ENCODE measurements around the gene SZT2. TPM values are rescaled to one million over a fixed set of nuclear protein-coding genes. Genes with fewer than 3 reads are reported as not detected.
A peak's percentile ranks its signal among the peaks of the same experiment; 100 is the strongest.

Gene SZT2
- total RNA-seq, 1 experiment from 2014 or later = 65.3 TPM

- Mint-ChIP-seq H3K27me3 (ENCODE audit: insufficient read depth, unreplicated experiment) (no peaks in the 10 kb centered on the region), H3K4me3 (ENCODE audit: unreplicated experiment) (peak overlapping the region; percentile 84), H3K9me3 (ENCODE audit: unreplicated experiment) (no peaks in the 10 kb centered on the region), H3K27ac (ENCODE audit: low read depth, unreplicated experiment) (no peak overlapping the region), H3K4me1 (ENCODE audit: insufficient read depth, unreplicated experiment) (peaks cover 41% of the 10 kb centered on the region), H3K36me3 (ENCODE audit: insufficient read depth, unreplicated experiment) (peaks cover 30% of the 10 kb centered on the region)
- POLR2A ChIA-PET = interaction anchor here (0.7 to 1.1 kb wide), 2 partner anchors 94 to 129 kb away, joined by 3 to 4 read pairs; no protein-coding TSS in a partner anchor
- no TSS peak for BruUV-seq (replicated peaks)
- no peak for DNase-seq (ENCODE audit: unreplicated experiment)
- intact Hi-C loops (cut with micrococcal nuclease) = no loop called here
- TF ChIP-seq, protein P1, sequence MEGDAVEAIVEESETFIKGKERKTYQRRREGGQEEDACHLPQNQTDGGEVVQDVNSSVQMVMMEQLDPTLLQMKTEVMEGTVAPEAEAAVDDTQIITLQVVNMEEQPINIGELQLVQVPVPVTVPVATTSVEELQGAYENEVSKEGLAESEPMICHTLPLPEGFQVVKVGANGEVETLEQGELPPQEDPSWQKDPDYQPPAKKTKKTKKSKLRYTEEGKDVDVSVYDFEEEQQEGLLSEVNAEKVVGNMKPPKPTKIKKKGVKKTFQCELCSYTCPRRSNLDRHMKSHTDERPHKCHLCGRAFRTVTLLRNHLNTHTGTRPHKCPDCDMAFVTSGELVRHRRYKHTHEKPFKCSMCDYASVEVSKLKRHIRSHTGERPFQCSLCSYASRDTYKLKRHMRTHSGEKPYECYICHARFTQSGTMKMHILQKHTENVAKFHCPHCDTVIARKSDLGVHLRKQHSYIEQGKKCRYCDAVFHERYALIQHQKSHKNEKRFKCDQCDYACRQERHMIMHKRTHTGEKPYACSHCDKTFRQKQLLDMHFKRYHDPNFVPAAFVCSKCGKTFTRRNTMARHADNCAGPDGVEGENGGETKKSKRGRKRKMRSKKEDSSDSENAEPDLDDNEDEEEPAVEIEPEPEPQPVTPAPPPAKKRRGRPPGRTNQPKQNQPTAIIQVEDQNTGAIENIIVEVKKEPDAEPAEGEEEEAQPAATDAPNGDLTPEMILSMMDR (IDR thresholded peaks at IDR 0.05; ENCODE audit: unreplicated experiment) = no peak
- CTCF ChIA-PET = interaction anchor here (0.8 kb wide), 1 partner anchor 78 kb away, joined by 3 read pairs; no protein-coding TSS in a partner anchor
Measured at GRCh38 chr1:43360616-43361015, 29.1 kb upstream of the SZT2 start.

DNA sequence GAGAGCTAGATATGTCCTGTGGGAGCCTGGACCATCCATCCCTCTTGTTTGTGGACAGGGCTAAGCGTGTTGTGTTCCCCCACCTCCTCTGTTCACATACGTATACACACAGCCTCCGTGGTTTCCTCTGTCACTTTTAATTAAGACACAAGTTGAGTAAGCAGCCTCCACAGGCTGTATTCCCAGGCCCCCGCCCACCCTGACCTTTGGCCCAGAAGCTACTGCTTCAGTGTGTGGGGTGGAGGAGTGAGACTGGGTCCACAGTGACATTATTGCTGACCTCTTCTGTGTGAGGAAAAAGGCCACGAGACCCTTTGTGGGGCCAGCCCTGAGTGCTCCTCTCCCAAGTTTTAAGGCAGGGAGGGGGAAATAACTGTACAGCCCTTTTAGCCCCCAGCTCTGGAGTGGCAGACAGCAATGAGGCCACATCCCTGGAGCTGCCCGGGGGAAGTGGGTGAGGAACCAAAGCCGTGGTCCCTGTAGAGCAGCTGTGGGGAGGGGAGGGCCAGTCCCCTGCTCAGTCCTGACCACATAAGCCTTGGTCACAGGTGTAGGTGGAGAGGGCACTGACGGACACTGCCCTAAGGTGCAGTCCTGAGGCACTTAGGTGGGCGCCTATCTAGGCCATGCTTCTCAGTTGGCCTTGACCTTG is 26.3 kb upstream of the SZT2 start:
- Mint-ChIP-seq H3K9me3 (ENCODE audit: unreplicated experiment) (no peaks in the 10 kb centered on the region), H3K4me1 (ENCODE audit: insufficient read depth, unreplicated experiment) (peaks cover 52% of the 10 kb centered on the region), H3K27ac (ENCODE audit: low read depth, unreplicated experiment) (no peak overlapping the region), H3K27me3 (ENCODE audit: insufficient read depth, unreplicated experiment) (no peaks in the 10 kb centered on the region), H3K4me3 (ENCODE audit: unreplicated experiment) (no peak overlapping the region), H3K36me3 (ENCODE audit: insufficient read depth, unreplicated experiment) (peaks cover 37% of the 10 kb centered on the region)
- POLR2A ChIA-PET = no interaction called here
- BruUV-seq (replicated peaks) = no TSS peak
- DNase-seq (ENCODE audit: unreplicated experiment) = no peak
- intact Hi-C loops (cut with micrococcal nuclease) = no loop called here
- CTCF ChIA-PET = interaction anchor here (0.5 to 0.7 kb wide), 2 partner anchors 36 to 57 kb away, joined by 3 to 4 read pairs; no protein-coding TSS in a partner anchor
- TF ChIP-seq, protein P1 (IDR thresholded peaks at IDR 0.05; ENCODE audit: unreplicated experiment) = no peak

DNA sequence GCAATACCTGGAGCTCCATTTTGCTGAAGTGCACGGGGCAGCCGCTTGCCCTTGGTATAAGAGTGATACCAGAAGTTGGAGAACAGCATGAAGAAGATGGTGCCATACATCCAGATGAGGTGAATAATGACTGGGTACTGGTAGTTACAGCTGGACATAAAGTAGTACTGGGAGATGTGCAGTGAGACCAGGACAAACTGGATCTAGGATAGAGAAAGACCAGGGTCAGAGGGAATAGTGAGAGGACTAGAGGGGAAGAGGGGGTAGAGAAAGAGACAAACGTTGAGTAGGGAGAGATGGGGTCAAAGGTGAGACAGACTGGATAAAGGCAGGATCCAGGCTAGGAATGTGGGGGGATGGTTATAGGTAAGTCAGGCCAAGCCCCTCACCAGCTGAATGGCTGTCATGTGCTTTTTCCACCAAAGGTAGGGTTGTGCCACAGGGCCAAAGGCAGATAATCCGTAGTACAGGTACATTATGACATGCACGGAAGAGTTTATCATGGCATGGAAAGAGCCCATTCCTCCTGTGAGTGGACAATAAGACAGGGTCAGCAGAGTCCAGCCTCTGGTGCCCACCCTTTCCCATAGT is 25.7 kb upstream of the SZT2 start:
- TSS peak; percentile 39 for BruUV-seq (replicated peaks)
- H3K27ac Mint-ChIP-seq (ENCODE audit: low read depth, unreplicated experiment) = no peak overlapping the region
- H3K9me3 Mint-ChIP-seq (ENCODE audit: unreplicated experiment) = no peaks in the 10 kb centered on the region
- H3K27me3 Mint-ChIP-seq (ENCODE audit: insufficient read depth, unreplicated experiment) = no peaks in the 10 kb centered on the region
- intact Hi-C loops (cut with micrococcal nuclease) = no loop called here
- DNase-seq (ENCODE audit: unreplicated experiment) = no peak
- H3K36me3 Mint-ChIP-seq (ENCODE audit: insufficient read depth, unreplicated experiment) = peaks cover 37% of the 10 kb centered on the region
- H3K4me1 Mint-ChIP-seq (ENCODE audit: insufficient read depth, unreplicated experiment) = peaks cover 55% of the 10 kb centered on the region
- no peak overlapping the region for H3K4me3 Mint-ChIP-seq (ENCODE audit: unreplicated experiment)
- POLR2A ChIA-PET = no interaction called here
- CTCF ChIA-PET = interaction anchor here (0.7 kb wide), 1 partner anchor 35 kb away, joined by 4 read pairs; no protein-coding TSS in a partner anchor
- TF ChIP-seq, protein P1 (IDR thresholded peaks at IDR 0.05; ENCODE audit: unreplicated experiment) = no peak

GRCh38 chr1:43365678-43366077 is 24.0 kb upstream of the SZT2 start:
- TF ChIP-seq, protein P1 (IDR thresholded peaks at IDR 0.05; ENCODE audit: unreplicated experiment) = no peak
- H3K9me3 Mint-ChIP-seq (ENCODE audit: unreplicated experiment) = no peaks in the 10 kb centered on the region
- CTCF ChIA-PET = interaction anchor here (1.2 kb wide), 1 partner anchor 7 kb away, joined by 3 read pairs; the partner anchor contains the start of gene CDC20
- H3K4me3 Mint-ChIP-seq (ENCODE audit: unreplicated experiment) = peak overlapping the region; percentile 87
- BruUV-seq (replicated peaks) = no TSS peak
- H3K27ac Mint-ChIP-seq (ENCODE audit: low read depth, unreplicated experiment) = peak overlapping the region; percentile 84
- no peaks in the 10 kb centered on the region for H3K27me3 Mint-ChIP-seq (ENCODE audit: insufficient read depth, unreplicated experiment)
- H3K36me3 Mint-ChIP-seq (ENCODE audit: insufficient read depth, unreplicated experiment) = peaks cover 37% of the 10 kb centered on the region
- intact Hi-C loops (cut with micrococcal nuclease) = no loop called here
- DNase-seq (ENCODE audit: unreplicated experiment) = no peak
- peaks cover 46% of the 10 kb centered on the region for H3K4me1 Mint-ChIP-seq (ENCODE audit: insufficient read depth, unreplicated experiment)
- POLR2A ChIA-PET = interaction anchor here (0.9 to 4.9 kb wide), 3 partner anchors 7 to 347 kb away, joined by 3 to 69 read pairs (median 41); partner anchors contain the start of genes CDC20, MED8 and SZT2

All from MCF 10A (cell line).